Measurements from ENCODE around the gene AMBRA1. TPM values are rescaled to one million over a fixed set of nuclear protein-coding genes. Genes with fewer than 3 reads are reported as not detected.

Gene AMBRA1
- total RNA-seq, 2 donors from 2014 or later, result 56.2 to 60.7 TPM

- intact Hi-C loops (cut with DNase I), result loop anchor here (5.0 kb wide), 2 partner anchors 90 to 145 kb away; partner anchors contain the start of gene CHRM4
- H3K27me3 ChIP-seq (replicated peaks; ENCODE audit: insufficient read depth), result no peaks in the 10 kb centered on the region
- 69% methylated on average over 2 of the region's 2 CpGs for WGBS
These were observed 56.7 kb downstream of the AMBRA1 start for GRCh38 chr11:46537121-46537520.

DNA sequence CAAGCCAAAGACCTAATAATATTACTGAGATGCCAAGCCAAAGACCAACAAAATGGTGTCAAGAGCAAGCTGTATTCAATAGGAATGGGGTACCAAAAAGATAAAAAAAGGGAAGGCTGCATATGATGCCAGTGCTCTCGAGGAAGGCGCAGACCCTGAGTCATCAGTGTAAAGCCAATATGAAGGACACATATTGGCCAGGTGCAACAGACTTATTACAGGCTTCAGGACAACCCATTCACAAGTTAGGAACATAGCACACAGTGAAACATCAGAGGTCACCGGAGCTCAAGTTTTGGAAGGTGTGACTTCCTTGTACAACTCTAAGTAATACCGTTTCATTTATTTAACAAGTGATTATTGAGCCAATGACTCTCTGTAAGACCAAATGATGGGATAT, 58.1 kb downstream of the AMBRA1 start:
- Histone ChIP-seq H3K4me3 (no peak overlapping the region), H3K27me3 (replicated peaks; ENCODE audit: insufficient read depth) (no peaks in the 10 kb centered on the region), H3K9me3 (no peaks in the 10 kb centered on the region), H3K36me3 (no peaks in the 10 kb centered on the region), H3K27ac (no peak overlapping the region), H3K4me1 (replicated peaks) (no peaks in the 10 kb centered on the region)
- TF ChIP-seq CTCF (IDR thresholded peaks at IDR 0.05) (no peak), POLR2A (IDR thresholded peaks at IDR 0.05) (no peak), POLR2AphosphoS5 (IDR thresholded peaks at IDR 0.05) (no peak)
- WGBS, result 91% methylated on average over 4 of the region's 4 CpGs
- DNase-seq (ENCODE audit: low spot score), result no peak
- intact Hi-C loops (cut with DNase I), result loop anchor here (5.0 kb wide), 2 partner anchors 88 to 143 kb away; partner anchors contain the start of gene CHRM4

More at GRCh38 chr11:46537121-46537520, 56.7 kb downstream of the AMBRA1 start:
- Histone ChIP-seq H3K9me3 (no peaks in the 10 kb centered on the region), H3K27ac (no peak overlapping the region), H3K4me3 (no peak overlapping the region), H3K4me1 (replicated peaks) (no peaks in the 10 kb centered on the region), H3K36me3 (no peaks in the 10 kb centered on the region)
- TF ChIP-seq CTCF (IDR thresholded peaks at IDR 0.05) (no peak), POLR2AphosphoS5 (IDR thresholded peaks at IDR 0.05) (no peak), POLR2A (IDR thresholded peaks at IDR 0.05) (no peak)
- DNase-seq (ENCODE audit: low spot score), result no peak

- no peak for DNase-seq (ENCODE audit: low spot score)
- no peaks in the 10 kb centered on the region for H3K4me1 ChIP-seq (replicated peaks)
- H3K27me3 ChIP-seq (replicated peaks; ENCODE audit: insufficient read depth), result no peaks in the 10 kb centered on the region
- WGBS, result 85% methylated on average over 5 of the region's 5 CpGs
- H3K36me3 ChIP-seq, result no peaks in the 10 kb centered on the region
- intact Hi-C loops (cut with DNase I), result loop anchor here (5.0 kb wide), 2 partner anchors 87 to 142 kb away; partner anchors contain the start of gene CHRM4
- H3K27ac ChIP-seq, result no peak overlapping the region
- H3K9me3 ChIP-seq, result no peaks in the 10 kb centered on the region
- H3K4me3 ChIP-seq, result no peak overlapping the region
- TF ChIP-seq POLR2AphosphoS5 (IDR thresholded peaks at IDR 0.05) (no peak), POLR2A (IDR thresholded peaks at IDR 0.05) (no peak), CTCF (IDR thresholded peaks at IDR 0.05) (no peak)
These were observed 59.1 kb downstream of the AMBRA1 start for GRCh38 chr11:46534711-46535110.

DNA sequence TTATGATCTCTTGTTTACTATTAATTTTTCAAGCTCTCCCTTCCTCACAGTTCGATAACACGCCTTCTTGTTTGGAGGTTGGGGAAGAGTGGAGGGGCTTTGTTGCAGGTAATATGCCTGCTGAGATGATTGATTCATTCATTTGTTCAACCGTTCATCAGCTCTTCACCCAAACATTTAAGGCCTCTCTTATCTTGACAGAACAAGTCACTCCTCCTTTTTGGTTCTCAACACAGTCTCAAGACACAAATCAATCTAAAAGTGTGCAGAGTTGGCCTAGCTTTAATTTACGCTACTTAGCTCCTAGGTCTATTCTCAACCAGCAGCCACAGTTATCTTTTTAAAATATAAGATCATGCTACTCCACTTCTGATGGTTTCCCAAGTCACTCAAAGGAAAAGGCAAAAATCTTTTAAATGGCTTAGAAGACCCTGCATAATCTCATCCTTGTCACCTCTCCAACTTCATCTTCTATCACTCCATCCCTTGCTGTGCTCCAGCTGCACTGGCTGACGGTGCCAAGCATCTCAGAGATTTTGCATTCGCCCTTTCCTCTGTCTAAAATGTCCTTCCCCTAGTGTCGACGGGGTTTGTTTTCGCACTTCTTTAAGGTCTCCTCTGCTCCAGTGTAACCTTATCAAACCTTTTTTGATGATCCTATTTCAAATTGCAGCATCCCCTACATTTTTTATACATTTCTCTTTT, 60.3 kb downstream of the AMBRA1 start:
- no peak overlapping the region for H3K4me3 ChIP-seq
- H3K9me3 ChIP-seq, result no peaks in the 10 kb centered on the region
- no peak for DNase-seq (ENCODE audit: low spot score)
- intact Hi-C loops (cut with DNase I), result no loop called here
- H3K27me3 ChIP-seq (replicated peaks; ENCODE audit: insufficient read depth), result no peaks in the 10 kb centered on the region
- 86% methylated on average over 9 of the region's 9 CpGs for WGBS
- H3K27ac ChIP-seq, result no peak overlapping the region
- TF ChIP-seq CTCF (IDR thresholded peaks at IDR 0.05) (no peak), POLR2AphosphoS5 (IDR thresholded peaks at IDR 0.05) (no peak), POLR2A (IDR thresholded peaks at IDR 0.05) (no peak)
- H3K36me3 ChIP-seq, result no peaks in the 10 kb centered on the region
- H3K4me1 ChIP-seq (replicated peaks), result no peaks in the 10 kb centered on the region

Data from prostate gland (tissue), 2 donors.